Heart right ventricle (tissue), 16 donors: ENCODE data around the gene KRT25. TPM values are rescaled to one million over a fixed set of nuclear protein-coding genes. Genes with fewer than 3 reads are reported as not detected.

Source experiments
- ATAC-seq, 8 donors: fragments of 200-7000 bp; cut with Tn5 transposase; one replicate each; pipeline ENCODE4 v1.9.1; 2020; ENCODE audit warnings: mild to moderate bottlenecking in 8 of 8, moderate library complexity in 8 of 8, moderate number of reproducible peaks in 1 of 8
- DNase-seq, 2 donors: peaks; one replicate each; pipeline ENCODE4 v3.0.0-alpha.2; 2020
- H3K27ac ChIP-seq, 10 donors: fragments of 200-600 bp; sonication (generic) in 2 of 10; one replicate each; pipeline versions ENCODE4 v1.5.0 to v1.8.0; 2020 to 2022; ENCODE audit warnings: mild to moderate bottlenecking in 3 of 10
- H3K27me3 ChIP-seq, 7 donors: fragments of 200-600 bp; one replicate each; pipeline ENCODE4 v1.8.0; 2021 to 2022; ENCODE audit warnings: mild to moderate bottlenecking in 2 of 7
- H3K36me3 ChIP-seq, 9 donors: fragments of 200-600 bp; sonication (generic) in 1 of 9; one replicate each; pipeline versions ENCODE4 v1.5.0 to v1.8.0; 2020 to 2022; ENCODE audit warnings: mild to moderate bottlenecking in 2 of 9
- H3K4me1 ChIP-seq, 9 donors: fragments of 200-600 bp; sonication (generic) in 1 of 9; one replicate each; pipeline versions ENCODE4 v1.5.0 to v1.8.0; 2020 to 2022; ENCODE audit warnings: mild to moderate bottlenecking in 4 of 9
- H3K4me3 ChIP-seq, 10 donors: fragments of 200-600 bp; sonication (generic) in 2 of 10; one replicate each; pipeline versions ENCODE4 v1.5.0 to v1.8.0; 2020 to 2022; ENCODE audit warnings: mild to moderate bottlenecking in 7 of 10, moderate library complexity in 2 of 10
- H3K9me3 ChIP-seq, 11 donors: fragments of 200-600 bp in 10 of 11; sonication (generic) in 2 of 11; one replicate each; pipeline versions ENCODE4 v1.5.0 to v1.8.0; 2013 to 2022; ENCODE audit warnings: mild to moderate bottlenecking in 2 of 11, control low read depth in 1 of 11, moderate library complexity in 1 of 11
- CTCF ChIP-seq, 9 donors: fragments of 200-600 bp; sonication (generic) in 2 of 9; IDR thresholded peaks; one replicate each; pipeline versions ENCODE4 v1.5.0 to v1.8.0; 2021 to 2022; ENCODE audit warnings: antibody characterized with exemption in 9 of 9, mild to moderate bottlenecking in 5 of 9, moderate library complexity in 1 of 9
- WGBS, 2 donors: extraction: QIAGEN DNeasy Blood & Tissue Kit; methylation state at CpG; one replicate each; pipeline ENCODE4 v1.1.7; 2013; ENCODE audit warnings: inconsistent platforms in 1 of 2; 5-methylcytosine and 5-hydroxymethylcytosine counted together
- intact Hi-C, 10 donors: fragments of 100-400 bp; cut with DNase I; formaldehyde crosslinking; loops; one replicate each; pipeline versions ENCODE4 v1.11.1 to v1.14.2; 2022
- polyA plus RNA-seq, 2 donors: library from polyadenylated mRNA; stranded (reverse); fragments of 200-250 nt; gene quantifications; one replicate each; pipeline ENCODE4 v1.2.3, GENCODE V29; 2013
- total RNA-seq, 10 donors: library from RNA; stranded (reverse); fragmentation: NEBNext Ultra II Directional in 3 of 10; extraction: Animal tissue kit (Norgen Biotek cat#: 25700) in 3 of 10; gene quantifications; one replicate each; pipeline versions ENCODE4 v1.2.1 to v1.2.4, GENCODE V29; 2021 to 2023
- donor health status: Arrhythmogenic right ventricular cardiomyopathy.
- donor health status: ischemic (EF 13 %, LVEDD 7.1; RV severe dilation, severe dysfunction).
- donor health status: healthy with polysubstance abuse.
- donor health status: DM: no; HTN: yes; CAD: no.
- donor health status: DM: no; HTN: no; CAD: no.
- donor health status: ischemic (EF 25% LVEDD 6.9; RV normal size, moderate dysfunction).
- donor health status: ischemic (EF 25% LVEDD 5.7; RV mildly dilated, moderate dysfunction).
- donor health status: healthy.
- donor health status: DM: yes; HTN: yes; CAD: no.
- donor health status: Ischemic cardiomyopathy.
- donor health status: ischemic (EF 35%, LVEDD 5.7; RV mildly dilated, moderate dysfunction).
- donor health status: nonischemic (EF 11% LVEDD 7.7; RV severe dilation, severe dysfunction).
- donor health status: DM: yes; HTN: yes; CAD: no.
- donor health status: PGD.
- donor health status: ischemic (EF 29% LVEDD 5.4; RV normal size, mild dysfunction).
- donor health status: nonischemic (EF 23%, LVEDD 6.1; RV moderate dilation, normal function).

The KRT25 gene
- total and polyA plus RNA-seq, 12 donors: not detected

GRCh38 chr17:40775945-40776344 lies 20.8 kb upstream of the KRT25 start:
- no peaks in the 10 kb centered on the region for H3K9me3 ChIP-seq
- TF ChIP-seq CTCF (IDR thresholded peaks at IDR 0.05): no peak
- no peak overlapping the region for H3K4me3 ChIP-seq
- H3K27me3 ChIP-seq: peaks cover 0 to 81% (median 47%) of the 10 kb centered on the region in 7 donors
- no peaks in the 10 kb centered on the region for H3K36me3 ChIP-seq
- DNase-seq (no peak), ATAC-seq (peak in 2 of 8 donors; percentile 48 to 63)
- no peak overlapping the region for H3K27ac ChIP-seq
- no peaks in the 10 kb centered on the region for H3K4me1 ChIP-seq
- WGBS, 2 donors: 70 to 71% methylated on average over 4 of the region's 4 CpGs
- intact Hi-C loops: no loop called here

DNA sequence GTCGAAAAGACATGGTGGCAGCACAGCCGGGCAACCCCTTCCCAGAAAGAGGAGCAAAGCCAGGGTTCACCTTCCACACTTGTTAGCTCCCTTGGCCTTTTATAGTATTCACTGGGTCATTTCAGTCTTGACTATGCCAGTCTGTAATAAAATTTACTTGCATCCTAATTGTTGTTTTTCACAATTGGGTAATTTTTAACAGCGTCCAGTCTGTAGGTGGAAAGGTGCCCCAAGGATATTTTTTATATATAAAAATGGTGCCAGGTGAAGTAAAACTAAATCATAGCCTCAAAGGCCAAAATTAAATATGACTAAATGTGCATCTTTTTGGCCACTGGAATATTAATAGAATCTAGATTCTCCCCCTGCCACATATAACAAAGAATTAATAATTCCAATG lies 17.0 kb upstream of the KRT25 start, which contains the start of gene KRT26:
Gene KRT26 (minus strand): TSS at position 101 of the 400 bp plus-strand sequence. CDS start 88 bp downstream, at position 13.
- DNase-seq (no peak), ATAC-seq (no peak)
- no peaks in the 10 kb centered on the region for H3K9me3 ChIP-seq
- no peaks in the 10 kb centered on the region for H3K4me1 ChIP-seq
- 90 to 91% methylated on average over 3 of the region's 3 CpGs for WGBS, 2 donors
- no peak within 1 kb of the TSS for H3K27ac ChIP-seq
- peaks cover 0 to 55% (median 19%) of the 10 kb centered on the region in 7 donors for H3K27me3 ChIP-seq
- no peak within 1 kb of the TSS for H3K4me3 ChIP-seq
- no peaks in the 10 kb centered on the region for H3K36me3 ChIP-seq
- intact Hi-C loops: no loop called here
- no peak for TF ChIP-seq CTCF (IDR thresholded peaks at IDR 0.05)

DNA sequence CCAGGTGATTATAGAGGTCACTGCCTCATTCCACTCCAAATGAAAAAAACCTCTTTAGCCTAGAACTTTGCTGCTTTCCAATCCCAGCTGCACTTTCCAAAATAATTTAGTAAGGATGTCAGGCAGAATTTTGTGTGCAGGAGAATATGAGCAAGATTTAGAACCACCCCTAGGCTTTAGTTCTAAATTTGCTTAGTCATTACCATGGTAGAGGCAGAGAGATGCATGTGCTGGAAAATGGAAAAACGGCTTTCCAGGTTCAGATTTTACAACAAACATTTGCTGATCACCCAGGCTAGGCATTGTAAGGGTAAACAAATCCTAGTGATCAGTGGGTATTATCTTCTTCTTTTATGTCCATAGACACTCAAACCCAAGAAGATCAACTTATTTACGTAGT lies 10.5 kb upstream of the KRT25 start:
- TF ChIP-seq CTCF (IDR thresholded peaks at IDR 0.05): no peak
- Histone ChIP-seq H3K36me3 (no peaks in the 10 kb centered on the region), H3K4me1 (no peaks in the 10 kb centered on the region), H3K4me3 (no peak overlapping the region), H3K27ac (no peak overlapping the region), H3K27me3 (peaks cover 0 to 11% (median 8%) of the 10 kb centered on the region in 7 donors), H3K9me3 (peaks cover 0 to 39% (median 14%) of the 10 kb centered on the region in 11 donors)
- ATAC-seq (no peak), DNase-seq (no peak)
- 84 to 85% methylated on average over 2 of the region's 2 CpGs for WGBS, 2 donors
- intact Hi-C loops: loop anchor here in 1 of 10 donors (10.0 kb wide), 1 partner anchor 59 kb away; the partner anchor contains the start of gene KRT10

GRCh38 chr17:40763752-40764151 lies 8.6 kb upstream of the KRT25 start:
- WGBS, 2 donors: 78 to 85% methylated on average over 1 of the region's 1 CpG
- Histone ChIP-seq H3K36me3 (no peaks in the 10 kb centered on the region), H3K27ac (no peak overlapping the region), H3K9me3 (peaks cover 0 to 58% (median 20%) of the 10 kb centered on the region in 11 donors), H3K4me1 (no peaks in the 10 kb centered on the region), H3K4me3 (no peak overlapping the region), H3K27me3 (peaks cover 0 to 12% (median 0%) of the 10 kb centered on the region in 7 donors)
- intact Hi-C loops: loop anchor here in 1 of 10 donors (10.0 kb wide), 1 partner anchor 61 kb away; the partner anchor contains the start of gene KRT10
- no peak for DNase-seq
- no peak for TF ChIP-seq CTCF (IDR thresholded peaks at IDR 0.05)
- no peak for ATAC-seq
